H1 (cell line): ENCODE measurements around the gene KRTAP3-2. TPM values are rescaled to one million over a fixed set of nuclear protein-coding genes. Genes with fewer than 3 reads are reported as not detected.

Experiments
- CTCF ChIA-PET: fragments of 300-600 bp; sonication (Branson Sonifier 250); formaldehyde crosslinking; loops from one replicate; lab custom pipeline; 2021; ENCODE audit not compliant: partially characterized antibody; lab: Charles Lee
- POLR2A ChIA-PET: fragments of 300-600 bp; sonication (Branson Sonifier 250); formaldehyde crosslinking; loops from one replicate; lab custom pipeline; 2021; ENCODE audit warnings: inconsistent platforms; ENCODE audit not compliant: partially characterized antibody; lab: Charles Lee
- DNase-seq, 2 experiments: peaks; one replicate each; pipeline versions ENCODE4 v3.0.0 to v3.0.0-alpha.2; 2010 to 2022; ENCODE audit warnings: low spot score in 2 of 2, low read depth in 1 of 2, mixed read lengths in 1 of 2
- FAIRE-seq: peaks from 2 replicates; lab custom pipeline; 2011; peaks lifted over from hg19 to GRCh38; lab: Jason Lieb, UNC
- H2AFZ ChIP-seq: 2 replicates; pipeline ENCODE4 v1.8.1; 2012; ENCODE audit warnings: low read length, inconsistent platforms
- H2AK5ac ChIP-seq: 2 replicates; pipeline ENCODE4 v1.6.1; 2013; ENCODE audit warnings: low read depth, low read length
- H2BK120ac ChIP-seq: replicated peaks from 2 replicates; pipeline ENCODE3; 2013; ENCODE audit warnings: low read depth, low read length, inconsistent platforms
- H2BK12ac ChIP-seq: 2 replicates; pipeline ENCODE4 v1.6.1; 2013; ENCODE audit warnings: low read depth, low read length
- H2BK15ac ChIP-seq: 2 replicates; pipeline ENCODE4 v1.6.1; 2013; ENCODE audit warnings: low read length
- H2BK20ac ChIP-seq: 2 replicates; pipeline ENCODE4 v1.6.1; 2013; ENCODE audit warnings: low read length
- H2BK5ac ChIP-seq: 2 replicates; pipeline ENCODE4 v1.6.1; 2013; ENCODE audit warnings: low read depth, low read length
- H3K14ac ChIP-seq: 2 replicates; pipeline ENCODE4 v1.6.1; 2013; ENCODE audit warnings: inconsistent platforms; ENCODE audit not compliant: insufficient read length
- H3K18ac ChIP-seq: 2 replicates; pipeline ENCODE4 v1.6.1; 2013; ENCODE audit warnings: low read length; ENCODE audit errors: extremely low read depth
- H3K23ac ChIP-seq: 2 replicates; pipeline ENCODE4 v1.6.1; 2013; ENCODE audit warnings: inconsistent platforms; ENCODE audit not compliant: insufficient read length
- H3K23me2 ChIP-seq: 2 replicates; pipeline ENCODE4 v1.6.1; 2013; ENCODE audit warnings: low read depth, low read length
- H3K27ac ChIP-seq: 2 replicates; pipeline ENCODE4 v1.6.1; 2011; ENCODE audit warnings: low read depth, low read length, inconsistent platforms
- H3K27me3 ChIP-seq, 4 experiments: replicated peaks in 1 of 4; 1 replicate in 1 of 4; 2 replicates in 3 of 4; pipeline versions ENCODE4 v1.6.1 to v1.8.1; 2011 to 2013; ENCODE audit warnings: low read length in 3 of 4, mild to moderate bottlenecking in 3 of 4, inconsistent platforms in 2 of 4, mixed read lengths in 2 of 4, moderate library complexity in 1 of 4; ENCODE audit not compliant: control insufficient read depth in 3 of 4, insufficient read depth in 3 of 4; ENCODE audit errors: extremely low read depth in 1 of 4
- H3K36me3 ChIP-seq, 4 experiments: 2 replicates each; pipeline versions ENCODE4 v1.6.1 to v1.8.1; 2011 to 2013; ENCODE audit warnings: mild to moderate bottlenecking in 4 of 4, low read length in 3 of 4, moderate library complexity in 2 of 4, control low read depth in 1 of 4, inconsistent platforms in 1 of 4; ENCODE audit not compliant: insufficient read depth in 4 of 4, control insufficient read depth in 2 of 4
- H3K4ac ChIP-seq: replicated peaks from 2 replicates; pipeline ENCODE3; 2013; ENCODE audit warnings: low read length, low read depth, mixed read lengths, inconsistent platforms; ENCODE audit not compliant: insufficient read length
- H3K4me1 ChIP-seq, 4 experiments: replicated peaks in 1 of 4; 1 replicate in 1 of 4; 2 replicates in 3 of 4; pipeline versions ENCODE4 v1.6.1 to v1.8.1; 2011 to 2013; ENCODE audit warnings: low read length in 3 of 4, inconsistent platforms in 2 of 4, mixed read lengths in 1 of 4; ENCODE audit not compliant: insufficient read depth in 4 of 4, control insufficient read depth in 3 of 4
- H3K4me2 ChIP-seq, 2 experiments: 2 replicates each; pipeline versions ENCODE4 v1.6.1 to v1.8.1; 2011 to 2013; ENCODE audit warnings: low read depth in 2 of 2, low read length in 2 of 2, control low read depth in 1 of 2, inconsistent platforms in 1 of 2, mild to moderate bottlenecking in 1 of 2; ENCODE audit not compliant: insufficient read depth in 1 of 2
- H3K4me3 ChIP-seq, 4 experiments: fragments of 200-600, 300-600 bp in 1 of 4; sonication (generic), shearing (Covaris generic), sonication (Bioruptor Twin) in 1 of 4; 2 replicates each; pipeline versions ENCODE4 v1.5.1 to v1.8.1; 2011 to 2016; ENCODE audit warnings: low read length in 4 of 4, low read depth in 3 of 4, control low read depth in 2 of 4, inconsistent platforms in 2 of 4, mild to moderate bottlenecking in 2 of 4, mixed read lengths in 1 of 4, moderate library complexity in 1 of 4; ENCODE audit not compliant: insufficient read depth in 2 of 4; ENCODE audit errors: extremely low read depth in 1 of 4
- H3K56ac ChIP-seq: replicated peaks from 2 replicates; pipeline ENCODE3; 2013; ENCODE audit warnings: low read depth, mild to moderate bottlenecking, mixed read lengths, low read length, inconsistent platforms; ENCODE audit not compliant: insufficient read length
- H3K79me1 ChIP-seq: 2 replicates; pipeline ENCODE4 v1.6.1; 2013; ENCODE audit warnings: low read depth, low read length, control low read depth
- H3K79me2 ChIP-seq, 2 experiments: 2 replicates each; pipeline versions ENCODE4 v1.6.1 to v1.8.1; 2012 to 2013; ENCODE audit warnings: low read length in 2 of 2, mild to moderate bottlenecking in 2 of 2, inconsistent platforms in 1 of 2; ENCODE audit not compliant: insufficient read depth in 2 of 2, control insufficient read depth in 1 of 2
- H3K9ac ChIP-seq, 4 experiments: replicated peaks in 1 of 4; 1 replicate in 1 of 4; 2 replicates in 3 of 4; pipeline versions ENCODE4 v1.6.1 to v1.8.1; 2011 to 2013; ENCODE audit warnings: low read depth in 3 of 4, low read length in 3 of 4, control low read depth in 2 of 4, mild to moderate bottlenecking in 2 of 4, moderate library complexity in 2 of 4, inconsistent platforms in 1 of 4; ENCODE audit errors: extremely low read depth in 1 of 4
- H3K9me3 ChIP-seq, 2 experiments: 2 replicates each; pipeline versions ENCODE4 v1.6.1 to v1.8.1; 2012 to 2013; ENCODE audit warnings: mild to moderate bottlenecking in 2 of 2, moderate library complexity in 2 of 2, control low read depth in 1 of 2, inconsistent platforms in 1 of 2, low read depth in 1 of 2, low read length in 1 of 2, mixed read lengths in 1 of 2; ENCODE audit not compliant: insufficient read depth in 2 of 2
- H4K20me1 ChIP-seq, 2 experiments: replicated peaks in 1 of 2; 2 replicates each; pipeline versions ENCODE3 to v1.8.1; 2011 to 2013; ENCODE audit warnings: inconsistent platforms in 2 of 2, low read length in 2 of 2, mild to moderate bottlenecking in 1 of 2; ENCODE audit not compliant: insufficient read depth in 2 of 2, control insufficient read depth in 1 of 2
- H4K5ac ChIP-seq: 2 replicates; pipeline ENCODE4 v1.6.1; 2013; ENCODE audit warnings: low read length, low read depth, mixed read lengths, inconsistent platforms; ENCODE audit not compliant: insufficient read length
- H4K8ac ChIP-seq: 2 replicates; pipeline ENCODE4 v1.8.0; 2013; ENCODE audit warnings: mild to moderate bottlenecking, moderate library complexity, low read length, inconsistent platforms; ENCODE audit not compliant: insufficient read depth; ENCODE audit errors: extremely low read depth
- H4K91ac ChIP-seq: replicated peaks from 2 replicates; pipeline ENCODE3; 2013; ENCODE audit warnings: low read length, mixed read lengths, inconsistent platforms; ENCODE audit not compliant: insufficient read length
- CREB1 ChIP-seq: IDR thresholded peaks from 2 replicates; pipeline ENCODE4 v1.6.1; 2012; ENCODE audit warnings: inconsistent platforms
- HDAC2 ChIP-seq, 2 experiments: fragments of 300-600 bp in 1 of 2; sonication (generic) in 1 of 2; IDR thresholded peaks; 2 replicates each; pipeline ENCODE4 v1.6.1; 2011 to 2012; ENCODE audit warnings: low read depth in 2 of 2, low read length in 2 of 2, mild to moderate bottlenecking in 2 of 2, moderate library complexity in 2 of 2, borderline replicate concordance in 1 of 2, inconsistent platforms in 1 of 2
- WGBS, 2 experiments: shearing (Covaris generic) in 1 of 2; methylation state at CpG; one replicate each; pipeline versions ENCODE4 v1.1.6 to v1.1.7; 2013 to 2015; ENCODE audit warnings: low lambda C conversion rate in 2 of 2, mixed read lengths in 2 of 2, inconsistent platforms in 1 of 2, low coverage in 1 of 2, missing lambda C conversion rate in 1 of 2; ENCODE audit not compliant: insufficient replicate concordance in 2 of 2, insufficient coverage in 1 of 2, insufficient read length in 1 of 2; ENCODE audit errors: extremely low coverage in 1 of 2, missing lambda C conversion rate in 1 of 2; 5-methylcytosine and 5-hydroxymethylcytosine counted together
- polyA plus RNA-seq, 7 experiments: library from polyadenylated mRNA; depleted of rRNA in 3 of 7; stranded (reverse) in 5 of 7; unstranded in 2 of 7; fragments of >200 nt in 5 of 7; fragments of 200-250 nt in 2 of 7; gene quantifications; 1 replicate in 5 of 7; 2 replicates in 1 of 7; 4 replicates in 1 of 7; pipeline versions ENCODE4 v1.2.1 to v1.2.3, GENCODE V29; 2011 to 2013; ENCODE audit warnings: missing spikeins in 2 of 7, mixed read lengths in 2 of 7
- total RNA-seq: library from RNA; stranded (reverse); fragmentation: NEBNext Ultra II Directional; extraction: Animal tissue kit (Norgen Biotek cat#: 25700); gene quantifications from 2 replicates; pipeline ENCODE4 v1.2.1, GENCODE V29; 2021

Gene KRTAP3-2
- total and polyA plus RNA-seq, 2 of the 8 experiments (the other 6 are each of a cell fraction or from before 2014, with no cell fraction given), result not detected

- no peaks in the 10 kb centered on the region for H3K79me1 ChIP-seq
- no peaks in the 10 kb centered on the region for H3K27me3 ChIP-seq
- no peak overlapping the region for H3K9ac ChIP-seq
- no peaks in the 10 kb centered on the region for H3K9me3 ChIP-seq
- no peak overlapping the region for H2AFZ ChIP-seq
- no peak overlapping the region for H2BK12ac ChIP-seq
- no peak overlapping the region for H3K4me2 ChIP-seq
- no peaks in the 10 kb centered on the region for H3K79me2 ChIP-seq
- H3K23me2 ChIP-seq, result no peaks in the 10 kb centered on the region
- H4K8ac ChIP-seq, result no peak overlapping the region
- no peaks in the 10 kb centered on the region for H4K20me1 ChIP-seq
- no peak for DNase-seq
- no peak overlapping the region for H3K27ac ChIP-seq
- WGBS, 2 experiments, result 72% methylated on average over 3 of the region's 3 CpGs; no CpG with 5 or more reads in 1 of the 2 experiments
- no peak overlapping the region for H3K18ac ChIP-seq
- no peak overlapping the region for H3K4me3 ChIP-seq
- H3K56ac ChIP-seq, result no peak overlapping the region
- FAIRE-seq, result no peak
- POLR2A ChIA-PET, result no interaction called here
- TF ChIP-seq HDAC2 (IDR thresholded peaks at IDR 0.05; ENCODE audit: borderline replicate concordance in 1 of 2, low read depth in 2 of 2, low read length in 2 of 2) (no peak), CREB1 (no peak)
- H2BK120ac ChIP-seq, result no peak overlapping the region
- CTCF ChIA-PET, result interaction anchor here (1.2 to 1.3 kb wide), 2 partner anchors 49 to 309 kb away, joined by 4 to 5 read pairs; no protein-coding TSS in a partner anchor
- no peak overlapping the region for H2BK15ac ChIP-seq
- H3K14ac ChIP-seq, result no peak overlapping the region
- H4K91ac ChIP-seq, result no peak overlapping the region
- H3K4ac ChIP-seq, result no peak overlapping the region
- no peak overlapping the region for H2AK5ac ChIP-seq
- no peaks in the 10 kb centered on the region for H3K36me3 ChIP-seq
- H3K23ac ChIP-seq, result no peak overlapping the region
- no peak overlapping the region for H2BK20ac ChIP-seq
- peaks cover 0 to 10% (median 6%) of the 10 kb centered on the region in 4 experiments; a peak in 6 of 7 replicates for H3K4me1 ChIP-seq
- H4K5ac ChIP-seq, result no peak overlapping the region
- H2BK5ac ChIP-seq, result no peak overlapping the region
Observed at GRCh38 chr17:41013181-41013580, 13.5 kb upstream of the KRTAP3-2 start.
